GM21528 (cell line): ENCODE results near the gene RTEL1.

Experiments
- ATAC-seq: cut with Tn5 transposase; IDR thresholded peaks from one replicate; pipeline ENCODE4 v1.9.1; 2021; ENCODE audit warnings: mild to moderate bottlenecking, moderate library complexity; ENCODE audit not compliant: unreplicated experiment, low FRiP score

Gene RTEL1

GRCh38 chr20:63698739-63699465, 40.8 kb downstream of the RTEL1 start:
- no peak for ATAC-seq

- ATAC-seq = no peak
Observed at GRCh38 chr20:63699466-63700198, 41.5 kb downstream of the RTEL1 start.

DNA sequence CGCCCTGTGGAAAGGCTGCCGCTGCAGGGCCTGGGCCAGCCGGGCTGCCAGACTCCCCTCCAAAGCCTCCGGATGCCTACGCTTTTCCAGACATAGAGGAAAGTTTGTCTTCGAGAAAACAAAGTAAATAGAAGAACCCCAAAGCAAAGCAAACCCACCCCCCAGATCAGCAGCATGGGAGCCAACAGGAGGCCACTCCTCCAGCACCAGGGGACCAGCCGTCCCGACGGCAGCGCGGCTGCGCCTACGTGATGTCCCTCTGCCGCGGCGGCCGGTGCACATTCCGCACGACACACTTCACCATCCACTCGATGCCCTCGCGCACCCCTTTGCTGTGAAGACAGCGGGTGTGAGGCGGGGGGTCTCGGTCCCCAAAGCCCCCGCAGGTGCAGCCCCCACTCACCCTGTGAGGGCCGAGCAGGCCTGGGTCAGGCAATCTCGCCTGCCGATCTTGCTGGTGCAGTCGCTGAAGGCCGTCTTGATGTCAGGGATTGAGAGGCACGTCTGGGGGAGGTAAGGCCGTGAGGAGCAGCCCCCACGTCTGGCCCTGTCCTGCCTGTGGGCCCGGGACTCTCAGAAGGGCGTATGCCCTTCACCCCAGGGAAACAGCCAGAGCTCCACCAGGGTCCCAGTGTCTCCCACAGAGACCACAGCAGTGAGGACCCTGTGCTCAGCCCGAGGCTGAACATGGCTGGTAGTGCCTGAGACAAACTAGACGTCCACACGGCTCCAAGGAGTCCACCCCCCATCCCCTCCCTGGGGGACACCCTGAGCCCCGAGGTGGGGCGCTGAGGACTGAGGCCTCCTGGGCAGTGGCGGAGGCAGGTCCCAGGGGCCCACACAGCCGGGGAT, 42.3 kb downstream of the RTEL1 start:
- ATAC-seq = no peak

GRCh38 chr20:63701051-63701328, 42.9 kb downstream of the RTEL1 start:
- ATAC-seq = no peak

GRCh38 chr20:63701329-63702035, 43.4 kb downstream of the RTEL1 start:
- no peak for ATAC-seq

GRCh38 chr20:63702036-63702665, 44.0 kb downstream of the RTEL1 start:
- ATAC-seq = no peak

DNA sequence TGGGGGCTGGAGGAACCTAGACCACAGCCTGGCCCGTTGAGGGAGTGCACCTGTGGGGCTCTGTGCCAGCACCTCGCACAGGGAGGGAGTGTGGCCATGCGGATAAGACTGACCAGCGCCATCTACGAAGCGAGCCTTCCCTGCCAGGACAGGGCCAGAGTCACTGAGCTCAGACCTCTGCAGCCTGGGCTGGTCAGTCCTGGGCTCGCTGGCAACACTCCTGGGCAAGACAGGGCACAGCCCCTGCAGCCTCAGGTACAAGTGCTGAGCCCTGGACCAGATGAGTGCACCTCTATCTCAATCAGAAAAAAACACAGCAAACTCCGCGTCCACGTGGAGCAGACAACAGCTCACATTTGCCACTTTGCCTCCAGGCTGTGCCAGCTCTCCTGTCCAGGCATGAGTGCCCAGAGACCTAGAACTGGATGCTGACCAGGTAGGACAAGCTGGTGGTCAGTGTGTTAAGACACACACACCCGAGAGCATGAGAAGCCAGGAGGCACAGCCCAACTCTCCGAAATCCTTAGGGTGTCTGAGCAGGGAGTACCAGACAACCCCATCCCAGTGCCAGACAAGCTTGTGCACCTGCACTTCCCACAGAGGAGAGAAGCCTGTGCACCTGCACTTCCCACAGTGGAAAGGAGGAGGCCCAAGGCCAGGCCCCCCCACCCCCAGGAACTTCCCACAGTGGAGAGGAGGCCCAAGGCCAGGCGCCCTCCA, 44.8 kb downstream of the RTEL1 start:
- no peak for ATAC-seq

DNA sequence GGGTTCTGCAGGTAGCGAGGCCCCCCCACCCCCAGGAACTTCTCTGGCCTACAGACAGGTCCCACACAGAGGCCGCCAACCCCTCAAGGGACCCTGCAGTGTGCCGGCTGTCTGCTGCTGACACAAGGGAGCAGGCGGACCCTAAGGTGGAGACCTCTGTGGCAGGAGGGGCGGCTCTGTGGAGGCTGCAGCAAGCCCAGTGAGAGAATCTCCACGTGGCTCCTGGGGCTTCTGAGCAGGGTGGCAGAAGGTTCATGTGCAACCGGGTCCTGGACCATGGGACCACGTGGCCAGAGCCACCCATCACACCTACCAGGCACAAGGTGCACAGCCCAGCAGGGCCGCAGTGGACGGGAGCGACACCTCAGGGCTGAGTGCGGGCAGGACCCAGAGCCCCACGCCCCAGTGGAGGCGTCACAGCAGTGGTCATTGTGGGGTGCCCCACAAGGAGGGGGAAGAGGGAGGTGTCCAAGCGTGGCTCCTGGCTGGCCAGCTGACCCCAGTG, 45.4 kb downstream of the RTEL1 start:
- ATAC-seq = no peak

GRCh38 chr20:63703976-63704748, 46.0 kb downstream of the RTEL1 start:
- ATAC-seq = no peak

DNA sequence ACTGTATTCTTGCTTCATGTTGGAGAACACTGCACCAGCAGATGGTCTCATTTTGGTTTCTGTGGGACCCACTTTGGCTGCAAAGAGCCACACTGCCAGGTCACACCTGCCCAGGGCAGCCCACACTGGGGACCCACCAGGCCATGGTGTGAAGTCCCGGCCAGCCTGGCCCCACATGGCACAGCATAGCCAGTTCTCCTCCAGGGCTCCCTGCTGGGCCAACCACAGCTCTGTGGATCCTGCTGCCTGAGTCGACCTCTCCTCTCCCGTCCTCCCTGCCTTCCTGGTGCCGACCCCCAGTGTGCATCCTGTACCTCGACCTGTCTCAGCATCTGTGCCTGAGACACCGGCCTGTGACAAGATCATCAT, 46.6 kb downstream of the RTEL1 start:
- no peak for ATAC-seq

DNA sequence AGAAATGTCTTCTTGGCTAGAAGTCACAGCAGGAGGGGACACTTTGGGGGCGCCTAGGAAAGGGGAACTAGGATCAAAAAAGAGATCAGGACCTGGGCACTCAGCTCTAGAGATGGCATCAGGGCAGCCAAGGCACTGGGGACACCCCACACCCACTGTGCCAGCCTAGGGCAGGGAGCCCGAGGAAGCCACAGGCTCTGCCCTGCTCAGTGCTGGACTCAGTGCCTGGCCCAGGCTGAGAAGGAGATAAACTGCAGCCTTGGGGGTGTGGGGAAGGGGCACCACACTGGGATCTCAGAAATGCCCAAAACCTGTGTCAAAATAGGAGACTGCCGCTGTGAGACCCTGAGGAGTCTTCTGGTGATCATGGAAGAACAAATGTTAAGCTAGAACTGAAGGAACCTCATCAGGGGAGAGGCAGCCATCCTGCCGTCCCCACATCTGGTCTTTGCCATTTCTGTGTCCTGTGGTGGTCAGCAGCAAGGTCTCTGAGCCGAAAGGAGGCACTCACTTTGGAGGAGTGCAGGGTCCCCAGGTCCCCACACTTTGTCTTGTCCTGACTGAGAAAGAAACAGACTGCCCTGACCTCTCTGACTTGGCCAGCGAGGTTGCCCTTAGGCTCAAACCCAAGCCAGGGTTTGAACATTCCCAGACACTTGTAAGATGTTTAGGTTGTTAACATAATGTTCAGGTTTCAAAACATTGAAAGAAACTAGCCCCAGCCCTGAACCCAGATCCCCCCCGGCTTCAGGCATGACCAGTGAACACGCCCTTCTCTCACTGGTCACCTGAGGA, 47.3 kb downstream of the RTEL1 start:
- no peak for ATAC-seq

DNA sequence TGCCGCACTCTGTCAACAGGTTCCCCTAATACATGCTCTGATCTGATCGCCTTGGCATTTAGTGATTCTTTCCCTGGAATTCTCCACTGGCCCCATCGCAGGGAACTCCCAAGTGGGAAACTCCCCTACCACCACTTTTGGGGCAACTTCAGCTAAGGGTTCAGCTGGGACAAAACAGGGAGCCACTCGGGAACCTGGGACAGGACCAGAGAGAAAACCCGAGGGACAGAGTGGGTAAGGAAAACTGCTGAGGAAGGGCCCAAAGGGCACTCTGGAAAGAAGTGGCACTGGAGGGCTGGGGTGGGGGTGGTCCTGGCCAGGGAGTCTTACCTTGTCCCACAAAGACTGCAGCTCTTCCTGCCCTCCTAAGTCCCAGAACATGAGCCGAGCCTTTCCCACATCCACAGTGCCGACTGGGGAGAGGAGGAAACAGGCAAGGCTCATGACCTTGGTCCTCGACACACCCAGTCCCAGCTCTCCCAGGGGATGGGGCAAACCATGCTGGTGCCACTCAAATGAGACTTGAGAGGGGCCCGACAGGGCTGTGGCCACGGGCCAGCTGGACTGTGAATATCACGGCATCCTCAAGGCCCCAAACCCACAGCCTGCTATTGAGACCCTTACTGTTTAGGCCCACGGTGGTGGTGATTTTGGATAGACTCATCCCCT, 48.0 kb downstream of the RTEL1 start:
- ATAC-seq = no peak

DNA sequence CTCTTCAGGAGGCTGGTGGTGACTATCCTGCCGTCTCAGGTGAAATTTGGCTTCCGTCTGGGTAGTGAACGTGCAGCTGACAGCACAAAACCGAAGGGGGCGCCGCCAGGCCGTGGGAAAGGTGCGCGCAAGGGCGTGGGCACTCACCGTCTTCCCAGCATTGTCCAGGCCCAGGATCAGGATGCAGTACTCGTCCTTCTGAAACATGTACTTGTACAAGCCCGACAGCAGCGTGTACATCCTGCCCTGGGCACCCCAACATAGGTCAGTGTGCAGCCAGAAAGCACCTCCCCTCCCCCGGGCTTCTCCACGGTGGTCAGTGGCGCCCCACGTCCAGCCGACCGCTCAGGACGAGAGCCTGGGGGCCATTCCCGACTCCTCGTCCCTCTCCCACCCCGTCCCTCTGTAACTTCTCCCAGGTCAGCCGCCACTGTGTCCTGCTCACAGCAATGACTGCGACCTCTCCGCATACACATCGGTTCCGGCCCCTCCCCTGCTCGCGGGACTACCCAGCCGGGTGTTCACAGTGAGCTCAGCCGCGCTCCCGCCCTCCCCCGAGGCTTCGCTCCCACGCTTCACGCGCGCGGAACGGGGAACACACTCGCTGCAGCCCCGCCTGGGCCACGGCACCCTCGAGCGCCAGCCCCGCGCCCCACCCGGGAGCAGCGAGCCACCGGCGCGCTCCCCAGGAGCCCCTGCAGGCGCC, 48.9 kb downstream of the RTEL1 start:
- ATAC-seq = peak; percentile 21

DNA sequence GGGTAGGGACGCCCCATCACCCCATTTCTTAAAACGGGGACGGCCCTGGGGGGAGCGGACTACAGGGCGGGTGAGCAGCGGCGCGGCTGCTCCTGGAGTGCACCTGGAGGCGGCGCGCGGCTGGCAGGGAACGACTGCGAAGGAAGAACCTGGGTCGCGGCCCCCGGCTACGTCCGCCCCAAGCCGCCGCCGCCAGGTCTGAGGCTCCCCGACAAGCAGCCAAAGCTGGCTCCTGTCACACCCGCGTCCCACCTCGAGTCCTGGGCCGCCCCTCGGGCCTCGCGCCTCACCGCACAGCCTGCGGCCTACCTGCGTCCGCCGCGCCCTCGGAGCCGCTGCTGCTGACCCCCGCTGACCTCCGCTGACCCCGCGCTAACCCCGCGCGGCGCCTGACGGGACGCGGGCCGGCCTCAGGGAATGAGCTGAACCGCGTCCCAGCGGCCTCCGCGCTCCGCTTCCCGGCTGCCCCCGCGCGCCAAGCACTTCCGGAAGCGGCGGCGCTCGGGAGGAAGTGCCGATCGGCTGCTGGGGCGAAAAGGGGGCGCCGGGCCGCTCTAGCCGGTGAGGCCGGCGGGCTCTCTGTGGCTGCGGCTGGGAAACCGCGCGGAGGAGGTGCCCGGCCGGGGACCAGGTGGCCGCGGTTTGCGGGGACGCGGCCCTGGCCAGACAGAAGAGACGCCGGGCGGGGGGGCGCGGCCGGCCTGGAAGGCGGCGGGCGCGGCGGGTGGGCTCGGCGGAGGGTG, 49.6 kb downstream of the RTEL1 start, which contains the start of the genes ARFRP1 and ZGPAT:
ARFRP1 (minus strand) TSS at position 419 of the 743 bp plus-strand sequence. CDS start 885 bp downstream, outside the sequence.
ZGPAT (plus strand) TSS at position 482 of the 743 bp plus-strand sequence. CDS start 542 bp downstream, outside the sequence.
- ATAC-seq = peak; percentile 59

- ATAC-seq = peak; percentile 6
Observed at GRCh38 chr20:63708301-63709148, 50.4 kb downstream of the RTEL1 start.
